Keratinocyte (primary cell): ENCODE measurements around the gene CACNG5.

Experiments
- CTCF ChIP-seq, 3 experiments: IDR thresholded peaks in 1 of 3; conservative IDR thresholded peaks in 1 of 3; optimal IDR thresholded peaks in 1 of 3; 2 replicates in 2 of 3; 3 replicates in 1 of 3; pipeline versions ENCODE3 to v1.5.1; 2011; ENCODE audit warnings: low read length in 3 of 3, mild to moderate bottlenecking in 3 of 3, moderate library complexity in 2 of 3, control low read depth in 1 of 3, inconsistent platforms in 1 of 3; ENCODE audit not compliant: insufficient read depth in 2 of 3; ENCODE audit errors: extremely low read depth in 1 of 3
- EZH2 ChIP-seq: IDR thresholded peaks from one replicate; pipeline ENCODE4 v1.6.1; 2012; ENCODE audit warnings: inconsistent platforms, mild to moderate bottlenecking, low read length, moderate library complexity

DNA sequence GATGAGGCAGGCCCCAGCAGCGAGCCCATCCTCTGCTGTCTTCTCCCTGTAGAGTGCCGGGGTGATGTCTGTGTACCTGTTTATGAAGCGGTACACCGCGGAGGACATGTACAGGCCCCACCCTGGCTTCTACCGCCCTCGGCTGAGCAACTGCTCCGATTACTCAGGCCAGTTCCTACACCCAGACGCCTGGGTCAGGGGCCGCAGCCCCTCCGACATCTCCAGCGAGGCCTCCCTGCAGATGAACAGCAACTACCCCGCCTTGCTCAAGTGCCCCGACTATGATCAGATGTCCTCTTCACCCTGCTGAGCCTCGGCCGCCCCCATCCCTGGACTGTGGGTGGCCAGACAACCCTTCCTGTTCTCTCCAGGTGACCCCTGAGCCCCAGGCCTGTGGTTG, 50.0 kb downstream of the CACNG5 start:
- TF ChIP-seq EZH2 = no peak
- no peak for TF ChIP-seq CTCF (optimal IDR thresholded peaks at IDR 0.05 in 1 of 3, IDR thresholded peaks at IDR 0.05 in 1 of 3, conservative IDR thresholded peaks at IDR 0.05 in 1 of 3; ENCODE audit: extremely low read depth in 1 of 3, insufficient read depth in 2 of 3, low read length in 3 of 3)
